Caco-2 (cell line): ENCODE results near the gene PKD1. TPM values are rescaled to one million over a fixed set of nuclear protein-coding genes. Genes with fewer than 3 reads are reported as not detected.

ENCODE experiments used
- BruUV-seq: library from RNA; stranded (reverse); fragments of 400-500 nt; replicated peaks from 2 replicates; lab custom pipeline; 2021; lab: Mats Ljungman, UMichigan
- CTCF ChIA-PET: fragments of 300-600 bp; sonication (Branson Sonifier 250); formaldehyde crosslinking; loops from one replicate; lab custom pipeline; 2022; ENCODE audit warnings: antibody characterized with exemption; lab: Charles Lee
- POLR2A ChIA-PET: fragments of 300-600 bp; sonication (Branson Sonifier 250); formaldehyde crosslinking; loops from one replicate; lab custom pipeline; 2022; ENCODE audit warnings: antibody characterized with exemption; lab: Charles Lee
- DNase-seq, 2 experiments: peaks; one replicate each; pipeline versions ENCODE4 v3.0.0 to v3.0.0-alpha.2; 2020 to 2022
- H3K27me3 ChIP-seq: replicated peaks from 2 replicates; pipeline ENCODE4 v1.6.0; 2011; ENCODE audit warnings: low read length; ENCODE audit not compliant: control insufficient read depth, insufficient read depth
- H3K36me3 ChIP-seq: 2 replicates; pipeline ENCODE4 v1.5.1; 2011; ENCODE audit warnings: low read length; ENCODE audit not compliant: control insufficient read depth, insufficient read depth
- H3K4me1 ChIP-seq: fragments of 250-450 bp; sonication (Bioruptor Pico); 2 replicates; pipeline ENCODE4 v1.5.1; 2020; ENCODE audit warnings: mild to moderate bottlenecking
- H3K4me3 ChIP-seq: 2 replicates; pipeline ENCODE4 v1.5.1; 2011; ENCODE audit warnings: low read depth, mild to moderate bottlenecking, control low read depth, low read length
- H3K9me3 ChIP-seq: fragments of 250-450 bp; sonication (Bioruptor Pico); 2 replicates; pipeline ENCODE4 v1.5.1; 2020; ENCODE audit warnings: mild to moderate bottlenecking, moderate library complexity
- H3K27ac Mint-ChIP-seq: one replicate; pipeline ENCODE4 v1.8.0; 2022; ENCODE audit warnings: mixed read lengths; ENCODE audit not compliant: unreplicated experiment
- H3K27me3 Mint-ChIP-seq: one replicate; pipeline ENCODE4 v1.8.0; 2022; ENCODE audit warnings: mixed read lengths; ENCODE audit not compliant: insufficient read depth, unreplicated experiment
- H3K36me3 Mint-ChIP-seq: one replicate; pipeline ENCODE4 v1.8.0; 2022; ENCODE audit warnings: mild to moderate bottlenecking, mixed read lengths; ENCODE audit not compliant: insufficient read depth, unreplicated experiment
- H3K4me1 Mint-ChIP-seq: one replicate; pipeline ENCODE4 v1.8.0; 2022; ENCODE audit warnings: low read depth, mixed read lengths; ENCODE audit not compliant: unreplicated experiment
- H3K4me3 Mint-ChIP-seq: one replicate; pipeline ENCODE4 v1.8.0; 2022; ENCODE audit warnings: mild to moderate bottlenecking, moderate library complexity, mixed read lengths; ENCODE audit not compliant: unreplicated experiment
- H3K9me3 Mint-ChIP-seq: one replicate; pipeline ENCODE4 v1.8.0; 2022; ENCODE audit warnings: mixed read lengths; ENCODE audit not compliant: unreplicated experiment
- intact Hi-C: fragments of 100-400 bp; cut with micrococcal nuclease; formaldehyde crosslinking; loops from one replicate; pipeline ENCODE4 v1.10.0; 2022; ENCODE audit not compliant: unreplicated experiment
- total RNA-seq: library from RNA; stranded (reverse); gene quantifications from 2 replicates; pipeline ENCODE4 v1.2.3, GENCODE V29; 2022
- TF ChIP-seq, protein P1 (sequence below), 2 experiments: fragments of 200-600 bp in 1 of 2; IDR thresholded peaks; 1 replicate in 1 of 2; 2 replicates in 1 of 2; pipeline versions ENCODE4 v1.5.1 to v1.8.0; 2011 to 2022; ENCODE audit warnings: antibody characterized with exemption in 1 of 2, control low read depth in 1 of 2, inconsistent platforms in 1 of 2, low read depth in 1 of 2, low read length in 1 of 2, mild to moderate bottlenecking in 1 of 2, moderate library complexity in 1 of 2; ENCODE audit not compliant: insufficient read depth in 1 of 2, severe bottlenecking in 1 of 2, unreplicated experiment in 1 of 2

Gene PKD1
- total RNA-seq, 1 experiment from 2014 or later, result 70.5 TPM

DNA sequence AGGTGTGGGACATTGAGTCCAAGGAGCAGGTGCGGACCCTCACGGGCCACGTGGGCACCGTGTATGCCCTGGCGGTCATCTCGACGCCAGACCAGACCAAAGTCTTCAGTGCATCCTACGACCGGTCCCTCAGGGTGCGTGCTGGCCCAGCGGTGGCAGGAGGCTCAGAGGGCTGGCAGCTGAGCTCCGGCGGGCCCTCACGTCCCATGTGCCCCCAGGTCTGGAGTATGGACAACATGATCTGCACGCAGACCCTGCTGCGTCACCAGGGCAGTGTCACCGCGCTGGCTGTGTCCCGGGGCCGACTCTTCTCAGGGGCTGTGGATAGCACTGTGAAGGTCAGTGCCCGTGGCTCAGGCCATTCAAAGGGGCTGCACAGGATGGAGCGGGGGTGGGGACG, 40.3 kb upstream of the PKD1 start:
- no peak for DNase-seq
- Mint-ChIP-seq H3K36me3 (peaks cover 40% of the 10 kb centered on the region), H3K4me3 (no peak overlapping the region), H3K4me1 (no peaks in the 10 kb centered on the region), H3K9me3 (no peaks in the 10 kb centered on the region), H3K27ac (no peak overlapping the region), H3K27me3 (no peaks in the 10 kb centered on the region)
- intact Hi-C loops, result no loop called here
- Histone ChIP-seq H3K36me3 (no peaks in the 10 kb centered on the region; the same call in 1 of the 2 replicates), H3K4me3 (no peak overlapping the region), H3K9me3 (no peaks in the 10 kb centered on the region), H3K4me1 (no peaks in the 10 kb centered on the region), H3K27me3 (no peaks in the 10 kb centered on the region)
- no TSS peak for BruUV-seq
- POLR2A ChIA-PET, result no interaction called here
- CTCF ChIA-PET, result no interaction called here
- TF ChIP-seq, protein P1, sequence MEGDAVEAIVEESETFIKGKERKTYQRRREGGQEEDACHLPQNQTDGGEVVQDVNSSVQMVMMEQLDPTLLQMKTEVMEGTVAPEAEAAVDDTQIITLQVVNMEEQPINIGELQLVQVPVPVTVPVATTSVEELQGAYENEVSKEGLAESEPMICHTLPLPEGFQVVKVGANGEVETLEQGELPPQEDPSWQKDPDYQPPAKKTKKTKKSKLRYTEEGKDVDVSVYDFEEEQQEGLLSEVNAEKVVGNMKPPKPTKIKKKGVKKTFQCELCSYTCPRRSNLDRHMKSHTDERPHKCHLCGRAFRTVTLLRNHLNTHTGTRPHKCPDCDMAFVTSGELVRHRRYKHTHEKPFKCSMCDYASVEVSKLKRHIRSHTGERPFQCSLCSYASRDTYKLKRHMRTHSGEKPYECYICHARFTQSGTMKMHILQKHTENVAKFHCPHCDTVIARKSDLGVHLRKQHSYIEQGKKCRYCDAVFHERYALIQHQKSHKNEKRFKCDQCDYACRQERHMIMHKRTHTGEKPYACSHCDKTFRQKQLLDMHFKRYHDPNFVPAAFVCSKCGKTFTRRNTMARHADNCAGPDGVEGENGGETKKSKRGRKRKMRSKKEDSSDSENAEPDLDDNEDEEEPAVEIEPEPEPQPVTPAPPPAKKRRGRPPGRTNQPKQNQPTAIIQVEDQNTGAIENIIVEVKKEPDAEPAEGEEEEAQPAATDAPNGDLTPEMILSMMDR (IDR thresholded peaks at IDR 0.05; ENCODE audit: insufficient read depth in 1 of 2, low read depth in 1 of 2, low read length in 1 of 2, severe bottlenecking in 1 of 2, unreplicated experiment in 1 of 2), result no peak

GRCh38 chr16:2175454-2175853, 39.8 kb upstream of the PKD1 start:
- Mint-ChIP-seq H3K27me3 (no peaks in the 10 kb centered on the region), H3K9me3 (no peaks in the 10 kb centered on the region), H3K27ac (no peak overlapping the region), H3K4me1 (no peaks in the 10 kb centered on the region), H3K36me3 (peaks cover 46% of the 10 kb centered on the region), H3K4me3 (no peak overlapping the region)
- ChIA-PET CTCF (no interaction called here), POLR2A (no interaction called here)
- no peaks in the 10 kb centered on the region for H3K4me1 ChIP-seq
- intact Hi-C loops, result no loop called here
- TF ChIP-seq, protein P1 (IDR thresholded peaks at IDR 0.05; ENCODE audit: insufficient read depth in 1 of 2, low read depth in 1 of 2, low read length in 1 of 2, severe bottlenecking in 1 of 2, unreplicated experiment in 1 of 2), result no peak
- no peaks in the 10 kb centered on the region for H3K27me3 ChIP-seq
- no peak for DNase-seq
- H3K36me3 ChIP-seq, result no peaks in the 10 kb centered on the region; the same call in 1 of the 2 replicates
- H3K4me3 ChIP-seq, result no peak overlapping the region
- BruUV-seq, result no TSS peak
- H3K9me3 ChIP-seq, result no peaks in the 10 kb centered on the region

DNA sequence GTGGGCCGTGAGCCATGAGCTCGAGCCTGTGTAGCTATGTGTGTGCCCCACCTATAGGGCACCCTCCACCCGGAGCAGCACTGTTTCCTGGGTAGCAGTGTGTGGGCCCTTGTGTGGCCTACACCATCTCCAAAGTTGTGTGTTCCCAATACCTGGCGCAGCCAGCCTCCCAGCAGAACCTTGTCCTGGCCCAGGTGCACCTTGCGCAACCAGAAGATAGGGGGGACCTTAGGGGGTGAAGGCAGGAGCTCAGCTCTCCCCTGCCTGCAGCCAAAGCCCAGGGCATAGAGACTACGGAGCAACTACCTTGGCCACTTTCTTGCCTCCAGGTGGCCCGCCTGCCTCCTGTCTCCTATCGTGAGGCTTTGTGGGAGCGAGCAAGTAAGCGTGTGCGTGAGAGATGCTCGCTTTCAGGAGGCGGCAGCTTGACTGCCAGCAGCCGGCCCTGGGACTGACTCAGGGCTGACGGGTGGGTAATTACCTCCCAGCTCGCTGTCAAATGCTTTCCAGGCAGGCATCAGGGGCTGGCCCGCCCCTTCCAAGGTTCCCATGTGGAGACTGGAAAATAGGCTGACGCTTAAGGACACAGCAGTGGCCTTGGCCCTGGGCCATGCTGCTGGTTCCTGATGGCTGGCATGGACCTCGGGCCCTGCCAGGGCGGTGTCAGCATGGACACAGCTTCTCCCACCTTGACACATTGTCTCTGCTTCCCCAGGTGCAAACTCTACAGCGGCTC, 38.9 kb upstream of the PKD1 start:
- CTCF ChIA-PET, result no interaction called here
- no peaks in the 10 kb centered on the region for H3K4me1 Mint-ChIP-seq
- no peak overlapping the region for H3K4me3 Mint-ChIP-seq
- no TSS peak for BruUV-seq
- no peaks in the 10 kb centered on the region for H3K9me3 Mint-ChIP-seq
- intact Hi-C loops, result no loop called here
- POLR2A ChIA-PET, result no interaction called here
- no peaks in the 10 kb centered on the region; the same call in 1 of the 2 replicates for H3K36me3 ChIP-seq
- H3K4me1 ChIP-seq, result no peaks in the 10 kb centered on the region
- no peak for DNase-seq
- H3K27me3 ChIP-seq, result no peaks in the 10 kb centered on the region
- no peak overlapping the region for H3K4me3 ChIP-seq
- no peak overlapping the region for H3K27ac Mint-ChIP-seq
- no peaks in the 10 kb centered on the region for H3K9me3 ChIP-seq
- H3K27me3 Mint-ChIP-seq, result no peaks in the 10 kb centered on the region
- TF ChIP-seq, protein P1 (IDR thresholded peaks at IDR 0.05; ENCODE audit: insufficient read depth in 1 of 2, low read depth in 1 of 2, low read length in 1 of 2, severe bottlenecking in 1 of 2, unreplicated experiment in 1 of 2), result no peak
- peaks cover 50% of the 10 kb centered on the region for H3K36me3 Mint-ChIP-seq
